Measurements from ENCODE around the gene IL1R1.
A peak's percentile ranks its signal among the peaks of the same experiment; 100 is the strongest.

IL1R1 gene

GRCh38 chr2:102177814-102178478 lies 35.4 kb downstream of the IL1R1 start:
- DNase-seq = no peak

- DNase-seq = no peak
Observed at GRCh38 chr2:102179061-102179460, 36.5 kb downstream of the IL1R1 start.

DNA sequence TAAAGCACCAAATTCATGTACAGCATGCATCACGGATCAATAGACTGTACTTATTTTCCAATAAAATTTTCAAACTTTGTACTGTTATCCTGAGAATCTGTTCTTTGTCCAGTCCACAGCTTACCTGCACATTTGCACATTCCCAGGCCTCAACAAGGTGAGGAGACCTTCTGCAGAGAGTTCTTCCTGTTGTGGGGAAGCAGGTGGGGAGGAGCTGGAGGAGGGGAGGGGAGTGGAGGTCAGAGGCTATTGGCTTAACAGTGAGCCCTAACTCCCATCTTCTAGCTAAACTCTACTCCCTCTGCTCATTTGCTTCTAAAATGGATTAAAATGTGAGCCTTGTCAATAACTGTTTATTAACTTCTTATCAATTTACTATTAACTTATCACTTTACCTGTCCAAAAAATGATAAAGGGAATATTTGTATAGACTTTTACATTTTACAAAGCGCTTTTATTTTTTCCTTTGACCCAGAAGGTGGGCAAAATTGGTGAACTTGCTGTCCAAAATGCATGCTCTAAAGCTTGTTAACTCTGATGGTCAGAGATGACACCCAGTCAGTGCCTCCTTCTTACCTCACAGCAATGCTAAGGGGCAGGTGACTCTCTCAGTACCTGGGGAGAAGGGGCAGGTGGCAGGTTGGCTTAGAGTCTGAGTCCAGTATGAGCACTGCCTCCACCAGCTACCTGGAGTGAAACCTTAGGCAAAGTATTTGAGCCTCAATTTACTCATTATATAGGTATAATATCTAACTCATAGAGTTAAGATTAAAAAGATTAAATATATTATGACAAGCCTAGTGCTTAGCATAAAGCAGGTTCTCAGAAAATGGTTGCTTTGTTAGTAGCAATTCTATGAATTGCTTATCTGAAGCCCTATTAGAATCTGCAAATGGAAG lies 37.5 kb downstream of the IL1R1 start:
- DNase-seq = peak; percentile 21

GRCh38 chr2:102180687-102180999 lies 38.1 kb downstream of the IL1R1 start:
- no peak for DNase-seq

DNA sequence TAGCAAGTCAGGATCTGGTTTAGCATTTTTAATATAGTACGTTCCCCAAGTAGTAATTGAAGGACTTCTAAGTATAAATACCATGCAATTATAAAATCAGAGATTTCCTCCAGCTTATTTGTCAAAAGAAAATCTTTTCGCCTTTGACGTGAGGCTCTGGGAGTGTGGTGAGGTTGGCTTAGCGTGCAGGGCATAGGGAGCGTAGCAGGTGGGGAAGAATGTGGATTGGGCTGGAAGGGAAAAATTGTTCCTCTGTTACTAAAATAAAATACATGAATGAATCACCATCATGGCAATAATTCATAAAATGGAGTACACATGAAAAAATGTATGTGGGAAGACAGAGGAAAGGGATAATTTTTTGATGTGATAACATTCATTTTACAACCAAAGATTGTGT lies 38.8 kb downstream of the IL1R1 start:
- no peak for DNase-seq

- no peak for DNase-seq
Observed at GRCh38 chr2:102181919-102182635, 39.5 kb downstream of the IL1R1 start.

DNA sequence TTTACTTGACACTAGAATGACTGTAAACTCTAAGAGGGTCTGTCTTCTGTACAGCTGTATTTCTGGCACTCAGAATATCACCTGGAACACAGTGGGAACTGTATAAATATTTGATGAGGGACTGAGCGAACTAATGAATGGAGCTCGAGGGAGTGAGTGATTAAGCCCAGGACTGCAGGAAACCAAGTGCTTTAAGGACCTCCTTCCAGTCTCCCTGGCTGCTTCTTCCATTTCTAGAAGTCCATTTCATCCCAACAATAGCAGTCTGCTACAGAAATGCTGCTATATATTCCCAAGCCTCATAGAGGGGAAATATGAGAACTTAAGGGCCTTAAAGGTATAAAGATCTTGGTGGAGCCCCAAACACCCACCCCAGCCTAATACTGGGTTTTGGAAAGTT lies 41.5 kb downstream of the IL1R1 start:
- no peak for DNase-seq

GRCh38 chr2:102184568-102184967 lies 42.0 kb downstream of the IL1R1 start:
- DNase-seq = no peak

- peak; percentile 48 for DNase-seq
Observed at GRCh38 chr2:102185347-102185746, 42.8 kb downstream of the IL1R1 start.

DNA sequence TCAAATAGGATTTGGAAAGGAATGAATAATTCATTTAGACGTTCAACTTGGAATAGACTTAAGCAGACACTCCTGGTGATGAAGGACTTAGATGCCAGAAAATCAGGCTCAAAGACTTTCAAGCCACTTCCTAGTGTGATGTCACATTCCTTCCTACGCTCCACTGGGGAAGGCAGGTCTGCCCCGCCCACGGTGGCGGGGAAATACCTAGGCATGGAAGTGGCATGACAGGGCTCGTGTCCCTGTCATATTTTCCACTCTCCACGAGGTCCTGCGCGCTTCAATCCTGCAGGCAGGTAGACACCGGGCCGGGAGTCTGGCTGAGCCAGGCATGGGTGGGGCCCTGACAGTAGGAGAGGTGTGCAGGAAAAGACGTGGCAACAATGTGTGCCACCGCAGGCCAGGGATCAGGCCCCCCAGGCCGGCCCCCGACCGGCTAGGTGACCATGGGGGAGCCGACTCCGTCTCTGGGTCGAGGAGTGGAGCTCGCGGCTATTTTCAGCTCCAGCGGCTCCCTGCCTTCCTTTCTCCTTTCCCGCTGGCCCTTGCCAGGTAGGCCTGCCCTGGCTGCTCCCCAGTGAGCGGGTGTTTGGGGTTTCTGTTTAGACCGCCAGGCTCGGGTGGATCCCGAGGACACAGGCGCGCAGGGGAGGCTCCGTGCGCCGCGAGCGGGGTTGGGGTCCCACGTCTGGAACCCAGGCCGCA lies 44.4 kb downstream of the IL1R1 start, which contains the start of gene IL1RL2:
TSS of gene IL1RL2 (plus strand) at position 233 of the 705 bp plus-strand sequence. CDS start 845 bp downstream, outside the sequence.
- peak; percentile 62 for DNase-seq

DNA sequence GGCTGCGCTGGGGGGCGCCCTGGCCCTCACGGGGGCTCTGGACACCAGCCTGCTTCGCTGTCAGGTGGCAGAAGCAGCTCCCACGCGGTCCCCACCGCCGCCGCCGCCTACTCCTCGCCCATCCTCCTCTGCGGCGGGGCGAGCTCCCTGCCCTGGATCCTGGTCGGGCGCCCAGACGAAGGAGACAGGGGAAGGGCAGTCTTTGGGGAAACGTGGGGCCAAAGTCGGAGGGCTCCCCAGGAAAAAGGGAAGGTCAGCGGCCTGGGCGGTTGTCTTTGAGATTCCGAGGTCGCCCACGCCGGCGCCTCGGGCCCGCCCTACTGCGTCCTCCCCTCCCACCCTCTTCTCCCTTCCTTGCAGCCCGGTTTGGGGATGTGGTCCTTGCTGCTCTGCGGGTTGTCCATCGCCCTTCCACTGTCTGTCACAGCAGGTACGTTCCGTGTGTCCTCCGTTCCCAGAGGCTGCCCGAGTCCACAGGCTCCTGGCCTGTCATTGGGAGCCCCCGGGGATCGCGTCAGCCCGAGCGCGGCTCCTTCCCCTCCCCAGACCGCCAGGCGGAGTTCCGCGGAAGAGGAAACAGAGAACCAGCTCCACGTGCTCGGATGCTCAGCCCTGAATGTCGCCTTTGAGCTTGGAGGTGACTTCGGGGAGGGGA lies 45.1 kb downstream of the IL1R1 start:
- peak; percentile 82 for DNase-seq

DNA sequence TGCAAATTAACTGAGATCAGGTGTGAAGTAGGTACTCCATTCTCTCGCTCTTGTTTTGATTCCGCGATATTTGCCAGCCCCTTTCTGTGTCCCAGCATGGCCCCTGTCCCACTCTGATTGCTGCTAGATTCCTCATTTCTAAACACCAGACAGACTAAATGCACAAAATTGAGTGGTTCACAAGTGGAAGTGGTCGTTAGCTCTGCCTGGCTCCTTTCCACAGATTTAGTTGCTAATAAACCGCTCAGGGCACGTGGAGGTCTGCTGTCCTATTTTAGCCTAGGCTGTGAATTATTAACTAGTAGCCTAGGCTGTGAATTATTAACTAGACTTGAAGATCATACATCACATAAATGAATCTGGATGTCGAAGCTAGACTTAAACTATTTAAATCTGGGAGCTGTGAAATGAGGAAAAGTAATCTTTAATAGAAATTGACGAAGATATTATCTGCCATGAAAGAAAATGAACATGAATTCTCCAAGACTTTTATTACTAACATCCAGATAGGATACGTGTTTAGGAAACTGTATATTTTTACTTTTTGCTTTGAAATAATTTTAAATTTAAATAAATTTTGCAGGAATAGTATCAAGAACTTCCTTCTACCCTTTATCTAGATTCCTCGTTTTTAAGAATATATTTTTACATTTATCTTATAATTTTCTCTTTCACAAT lies 48.0 kb downstream of the IL1R1 start:
- peak; percentile 94 for DNase-seq

- peak; percentile 39 for DNase-seq
Observed at GRCh38 chr2:102191501-102191900, 49.0 kb downstream of the IL1R1 start.

GRCh38 chr2:102193074-102193473 lies 50.5 kb downstream of the IL1R1 start:
- DNase-seq = no peak

DNA sequence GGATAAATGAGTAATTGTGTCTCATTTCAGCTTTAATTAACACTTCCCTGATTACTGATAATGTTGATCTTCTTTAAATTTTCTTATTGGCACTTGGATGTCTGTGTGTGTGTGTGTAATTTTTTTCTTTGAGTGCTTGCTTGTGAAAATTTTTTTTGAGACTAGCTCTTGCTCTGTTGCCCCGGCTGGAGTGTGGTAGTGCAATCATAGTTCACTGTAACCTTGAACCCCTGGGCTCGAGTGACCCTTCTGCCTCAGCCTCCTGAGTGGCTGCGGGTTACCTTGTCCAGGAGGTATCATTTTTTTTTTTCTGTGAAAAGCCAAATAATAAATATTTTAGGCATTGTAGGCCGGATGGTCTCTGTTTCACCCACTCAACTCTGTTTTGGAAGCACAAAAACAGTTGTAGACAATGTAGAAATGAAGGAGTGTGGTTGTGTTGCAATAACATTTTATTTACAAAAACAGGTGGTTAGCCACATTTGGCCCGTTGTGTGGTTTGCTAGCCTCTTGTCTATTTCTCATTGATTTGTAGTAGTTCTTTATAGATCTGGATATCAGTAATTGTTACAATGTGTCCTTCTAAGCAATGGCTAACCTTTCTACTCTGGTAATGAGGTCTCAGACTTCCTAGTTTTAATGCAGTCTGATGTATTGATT lies 52.2 kb downstream of the IL1R1 start:
- no peak for DNase-seq

DNA sequence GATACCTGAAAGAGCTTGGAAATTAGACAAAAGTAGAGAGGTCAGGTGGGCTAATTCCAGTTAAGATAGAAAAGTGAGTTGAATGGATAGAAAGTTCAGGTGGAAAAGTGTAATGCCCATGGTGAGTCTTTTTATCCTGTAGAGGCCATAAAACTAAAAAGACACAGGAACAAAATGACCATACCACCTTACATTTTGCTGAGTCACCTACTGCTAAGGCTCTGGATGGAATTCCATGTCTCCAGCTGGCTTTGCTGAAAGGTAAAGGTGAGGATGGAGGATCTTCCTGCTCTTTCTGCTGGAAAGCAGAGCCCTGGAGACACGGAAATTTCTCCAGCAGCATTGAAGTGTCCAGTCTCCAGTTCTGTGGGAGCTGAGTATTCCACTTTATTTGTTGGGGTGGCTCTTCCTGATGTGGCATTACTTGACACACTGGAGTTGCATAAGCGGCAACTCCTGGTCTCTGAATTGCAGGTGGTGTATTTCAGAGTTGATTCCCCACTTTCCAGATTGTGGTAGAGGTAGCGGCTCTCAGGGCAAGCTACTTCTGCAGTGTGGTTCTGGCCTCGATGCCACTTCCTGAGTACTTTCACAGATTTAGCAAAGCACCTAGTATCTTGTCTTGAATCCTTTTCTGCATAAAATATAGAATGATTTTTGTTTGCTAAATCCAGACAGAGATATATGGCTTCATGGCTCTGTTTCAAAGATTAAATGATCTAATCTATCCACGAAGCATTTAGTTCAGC lies 55.0 kb downstream of the IL1R1 start:
- DNase-seq = peak; percentile 19

GRCh38 chr2:102200539-102200938 lies 58.0 kb downstream of the IL1R1 start:
- no peak for DNase-seq

DNA sequence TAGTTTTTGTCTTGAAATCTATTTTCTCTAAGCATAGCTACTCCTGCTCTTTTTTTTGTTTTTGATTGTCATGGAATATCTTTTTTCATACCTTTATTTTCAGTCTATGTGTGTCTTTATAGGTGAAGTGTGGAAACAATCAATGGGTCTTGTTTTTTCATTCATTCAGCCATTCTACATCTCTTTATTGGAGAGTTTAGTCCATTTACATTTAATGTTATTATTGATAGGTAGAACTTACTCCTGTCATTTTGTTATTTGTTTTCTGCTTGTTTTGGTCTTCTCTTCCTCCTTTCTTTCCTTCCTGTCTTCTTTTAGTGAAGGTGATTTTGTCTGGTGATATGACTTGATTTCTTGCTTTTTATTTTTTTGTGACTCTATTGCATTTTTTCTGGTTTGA lies 62.1 kb downstream of the IL1R1 start:
- no peak for DNase-seq

DNA sequence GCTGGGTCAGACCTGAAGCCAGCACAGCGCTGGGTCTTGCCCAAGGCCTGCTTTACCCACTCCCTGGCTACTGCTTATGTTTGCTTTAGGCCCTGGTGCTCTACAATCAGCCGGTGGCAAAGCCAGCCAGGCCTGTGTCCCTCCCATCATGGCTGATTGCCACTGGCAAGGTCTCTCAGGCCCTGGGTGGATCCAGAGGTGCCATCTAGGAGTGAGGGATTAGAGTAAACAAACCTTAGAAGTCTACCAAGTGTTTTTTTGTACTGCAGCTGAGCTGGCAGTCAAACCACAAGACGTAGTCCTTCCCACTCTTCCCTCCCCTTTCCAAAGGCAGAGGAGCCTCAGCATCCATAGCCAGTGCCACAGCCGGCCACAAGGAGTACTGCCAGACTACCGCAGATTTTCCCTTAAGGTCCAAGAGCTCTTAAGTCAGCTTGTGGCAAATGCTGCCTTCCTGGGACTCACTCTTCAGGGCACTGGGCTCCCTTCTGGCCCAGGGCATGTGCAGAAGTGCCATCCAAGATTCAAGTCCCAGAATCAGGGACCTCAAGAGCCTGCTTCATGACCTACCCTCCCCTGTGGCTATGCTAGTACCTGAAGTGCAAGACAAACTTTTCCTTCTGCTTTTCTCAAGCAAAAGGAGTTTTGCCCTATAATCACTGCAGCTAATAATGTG lies 64.3 kb downstream of the IL1R1 start:
- DNase-seq = no peak

GRCh38 chr2:102208774-102209173 lies 66.2 kb downstream of the IL1R1 start:
- DNase-seq = no peak
